ENCODE measurements around the gene CNOT3.

- TF ChIP-seq POLR2A (IDR thresholded peaks at IDR 0.05) (no peak), CTCF (IDR thresholded peaks at IDR 0.05) (no peak)
Observed at GRCh38 chr19:54152878-54153524, 15.4 kb downstream of the CNOT3 start.

Data from lower leg skin (tissue), 3 donors.